Stimulated activated CD4-positive, alpha-beta T cell treated with anti-CD3 and anti-CD28 coated beads, Interleukin-4, amount 100 ng/mL, for 4 hours (primary cell): ENCODE data around the gene ZNF318.
"Not testable (repeated sequence)": the region's sequence is repeated elsewhere in the genome, so short reads cannot be mapped to it uniquely, and the experiment has no call there.

Experiments used
- DNase-seq, 2 experiments: peaks; one replicate each; pipeline ENCODE4 v3.0.0-alpha.2; 2020

Gene ZNF318

GRCh38 chr6:43380858-43381257 lies 11.4 kb upstream of the ZNF318 start:
- not testable (repeated sequence) for DNase-seq

- no peak for DNase-seq
Observed at GRCh38 chr6:43378631-43379030, 9.2 kb upstream of the ZNF318 start.

- no peak for DNase-seq
Observed at GRCh38 chr6:43377710-43378229, 8.3 kb upstream of the ZNF318 start.

GRCh38 chr6:43376551-43376981 lies 7.1 kb upstream of the ZNF318 start:
- no peak for DNase-seq

GRCh38 chr6:43375693-43376092 lies 6.2 kb upstream of the ZNF318 start:
- no peak for DNase-seq

GRCh38 chr6:43373252-43373875 lies 3.9 kb upstream of the ZNF318 start:
- DNase-seq = no peak

- not testable (repeated sequence) for DNase-seq
Observed at GRCh38 chr6:43370003-43370580, 645 bp upstream of the ZNF318 start.

GRCh38 chr6:43368259-43369160 lies 937 bp downstream of the ZNF318 start:
- DNase-seq = no peak

GRCh38 chr6:43367245-43367984 lies 2.0 kb downstream of the ZNF318 start:
- peak in 1 of 2 experiments; percentile 20 for DNase-seq

- DNase-seq = no peak
Observed at GRCh38 chr6:43361269-43361668, 8.2 kb downstream of the ZNF318 start.

- DNase-seq = no peak
Observed at GRCh38 chr6:43359831-43360230, 9.6 kb downstream of the ZNF318 start.

GRCh38 chr6:43359381-43359780 lies 10.1 kb downstream of the ZNF318 start:
- no peak for DNase-seq

GRCh38 chr6:43355862-43356590 lies 13.4 kb downstream of the ZNF318 start:
- no peak for DNase-seq

- not testable (repeated sequence) for DNase-seq
Observed at GRCh38 chr6:43351951-43352350, 17.5 kb downstream of the ZNF318 start.

- DNase-seq = no peak
Observed at GRCh38 chr6:43347444-43347843, 22.0 kb downstream of the ZNF318 start.

GRCh38 chr6:43347021-43347420 lies 22.4 kb downstream of the ZNF318 start:
- no peak for DNase-seq

- not testable (repeated sequence) for DNase-seq
Observed at GRCh38 chr6:43346243-43346642, 23.2 kb downstream of the ZNF318 start.

GRCh38 chr6:43339168-43339567 lies 30.3 kb downstream of the ZNF318 start:
- DNase-seq = no peak

- no peak for DNase-seq
Observed at GRCh38 chr6:43338243-43338642, 31.2 kb downstream of the ZNF318 start.

GRCh38 chr6:43336382-43336781 lies 33.1 kb downstream of the ZNF318 start:
- no peak for DNase-seq

- DNase-seq = no peak
Observed at GRCh38 chr6:43335469-43335868, 34.0 kb downstream of the ZNF318 start.

- DNase-seq = no peak
Observed at GRCh38 chr6:43334466-43335095, 34.9 kb downstream of the ZNF318 start.
